K562 (cell line): ENCODE data around the gene DAB2IP.

ENCODE experiments used
- BCLAF1 ChIP-seq, 2 experiments: fragments of 450-650 bp in 1 of 2; IDR thresholded peaks; 2 replicates each; pipeline ENCODE4 v1.6.1; 2011 to 2017; ENCODE audit warnings: low read depth in 2 of 2, antibody characterized with exemption in 1 of 2, borderline replicate concordance in 1 of 2, low read length in 1 of 2, mild to moderate bottlenecking in 1 of 2, mixed read lengths in 1 of 2; ENCODE audit not compliant: control insufficient read depth in 1 of 2
- BRCA1 ChIP-seq, 2 experiments: fragments of 450-650 bp in 1 of 2; sonication (generic) in 1 of 2; formaldehyde crosslinking in 1 of 2; IDR thresholded peaks; 2 replicates each; pipeline versions ENCODE4 v1.5.0 to v1.6.1; 2017 to 2020; ENCODE audit warnings: mild to moderate bottlenecking in 1 of 2, missing genetic modification reagents in 1 of 2
- USF2 ChIP-seq: sonication (generic); formaldehyde crosslinking; IDR thresholded peaks from 2 replicates; pipeline ENCODE4 v1.5.0; 2020; ENCODE audit warnings: missing genetic modification reagents

GRCh38 chr9:121690316-121690715 is 38.9 kb downstream of the DAB2IP start:
- TF ChIP-seq USF2 (CRISPR knock-in tag): no peak
- TF ChIP-seq BRCA1 (IDR thresholded peaks at IDR 0.05): no peak
- TF ChIP-seq BRCA1 (CRISPR knock-in tag; IDR thresholded peaks at IDR 0.05): no peak
- TF ChIP-seq BCLAF1 (IDR thresholded peaks at IDR 0.05; ENCODE audit: borderline replicate concordance in 1 of 2, control insufficient read depth in 1 of 2, low read depth in 2 of 2, low read length in 1 of 2): no peak
